Lower leg skin (tissue), 4 donors: ENCODE data around the gene OR10C1. TPM values are rescaled to one million over a fixed set of nuclear protein-coding genes. Genes with fewer than 3 reads are reported as not detected.

Source experiments
- DNase-seq, 2 donors: peaks; one replicate each; pipeline ENCODE4 v3.0.0-alpha.2; 2019; ENCODE audit warnings: low spot score in 2 of 2
- H3K4me3 ChIP-seq: fragments of 200-600 bp; sonication (generic); 2 replicates; pipeline ENCODE4 v1.5.1; 2017; ENCODE audit warnings: mild to moderate bottlenecking, low read depth; ENCODE audit not compliant: poor library complexity, severe bottlenecking
- POLR2A ChIP-seq, 2 donors: fragments of 450-650 bp; IDR thresholded peaks; one replicate each; pipeline ENCODE4 v1.6.1; 2016 to 2017; ENCODE audit warnings: antibody characterized with exemption in 2 of 2, mild to moderate bottlenecking in 1 of 2, moderate library complexity in 1 of 2
- WGBS, 2 donors: methylation state at CpG; one replicate each; pipeline ENCODE4 v1.1.5; 2018; 5-methylcytosine and 5-hydroxymethylcytosine counted together
- intact Hi-C: fragments of 100-400 bp; cut with DNase I; formaldehyde crosslinking; loops from one replicate; pipeline ENCODE4 v1.15.0; 2023; ENCODE audit warnings: low total_unique reads
- total RNA-seq, 4 donors: library from RNA; depleted of rRNA; stranded (reverse); fragments of >200 nt; gene quantifications; one replicate each; pipeline ENCODE4 v1.1.0, GENCODE V29; 2016
- TF ChIP-seq, protein P1 (sequence below), 3 donors: fragments of 450-650 bp; IDR thresholded peaks; one replicate each; pipeline ENCODE4 v1.5.1; 2016; ENCODE audit warnings: antibody characterized with exemption in 3 of 3, mild to moderate bottlenecking in 3 of 3, moderate library complexity in 2 of 3

The OR10C1 gene, protein sequence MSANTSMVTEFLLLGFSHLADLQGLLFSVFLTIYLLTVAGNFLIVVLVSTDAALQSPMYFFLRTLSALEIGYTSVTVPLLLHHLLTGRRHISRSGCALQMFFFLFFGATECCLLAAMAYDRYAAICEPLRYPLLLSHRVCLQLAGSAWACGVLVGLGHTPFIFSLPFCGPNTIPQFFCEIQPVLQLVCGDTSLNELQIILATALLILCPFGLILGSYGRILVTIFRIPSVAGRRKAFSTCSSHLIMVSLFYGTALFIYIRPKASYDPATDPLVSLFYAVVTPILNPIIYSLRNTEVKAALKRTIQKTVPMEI
- not detected for total RNA-seq

DNA sequence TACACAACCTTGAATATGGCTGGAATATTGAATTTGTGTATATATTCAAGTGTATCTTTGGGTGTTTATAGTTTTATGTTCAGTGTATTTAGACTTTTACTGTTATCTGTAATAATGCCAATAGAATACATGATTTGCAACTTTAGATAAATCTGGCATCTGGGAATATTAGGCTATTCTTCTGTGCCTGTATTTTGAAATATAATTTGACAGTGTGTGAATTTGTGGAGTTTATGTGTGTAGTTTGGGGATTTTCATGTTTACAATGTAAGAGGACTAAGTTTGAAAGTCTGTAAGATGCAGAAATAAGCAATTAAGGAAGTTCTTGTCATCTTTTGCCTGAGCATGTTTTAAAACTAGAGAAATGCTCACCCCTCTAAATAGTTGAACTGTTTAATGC, at the start of gene OR10C1:
OR10C1 (plus strand) TSS at position 301 of the 400 bp plus-strand sequence. CDS start 710 bp downstream, outside the sequence.
- DNase-seq: no peak
- no peak for TF ChIP-seq POLR2A (IDR thresholded peaks at IDR 0.05)
- TF ChIP-seq, protein P1, sequence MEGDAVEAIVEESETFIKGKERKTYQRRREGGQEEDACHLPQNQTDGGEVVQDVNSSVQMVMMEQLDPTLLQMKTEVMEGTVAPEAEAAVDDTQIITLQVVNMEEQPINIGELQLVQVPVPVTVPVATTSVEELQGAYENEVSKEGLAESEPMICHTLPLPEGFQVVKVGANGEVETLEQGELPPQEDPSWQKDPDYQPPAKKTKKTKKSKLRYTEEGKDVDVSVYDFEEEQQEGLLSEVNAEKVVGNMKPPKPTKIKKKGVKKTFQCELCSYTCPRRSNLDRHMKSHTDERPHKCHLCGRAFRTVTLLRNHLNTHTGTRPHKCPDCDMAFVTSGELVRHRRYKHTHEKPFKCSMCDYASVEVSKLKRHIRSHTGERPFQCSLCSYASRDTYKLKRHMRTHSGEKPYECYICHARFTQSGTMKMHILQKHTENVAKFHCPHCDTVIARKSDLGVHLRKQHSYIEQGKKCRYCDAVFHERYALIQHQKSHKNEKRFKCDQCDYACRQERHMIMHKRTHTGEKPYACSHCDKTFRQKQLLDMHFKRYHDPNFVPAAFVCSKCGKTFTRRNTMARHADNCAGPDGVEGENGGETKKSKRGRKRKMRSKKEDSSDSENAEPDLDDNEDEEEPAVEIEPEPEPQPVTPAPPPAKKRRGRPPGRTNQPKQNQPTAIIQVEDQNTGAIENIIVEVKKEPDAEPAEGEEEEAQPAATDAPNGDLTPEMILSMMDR (IDR thresholded peaks at IDR 0.05): no peak
- intact Hi-C loops: no loop called here
- H3K4me3 ChIP-seq: no peak within 1 kb of the TSS

DNA sequence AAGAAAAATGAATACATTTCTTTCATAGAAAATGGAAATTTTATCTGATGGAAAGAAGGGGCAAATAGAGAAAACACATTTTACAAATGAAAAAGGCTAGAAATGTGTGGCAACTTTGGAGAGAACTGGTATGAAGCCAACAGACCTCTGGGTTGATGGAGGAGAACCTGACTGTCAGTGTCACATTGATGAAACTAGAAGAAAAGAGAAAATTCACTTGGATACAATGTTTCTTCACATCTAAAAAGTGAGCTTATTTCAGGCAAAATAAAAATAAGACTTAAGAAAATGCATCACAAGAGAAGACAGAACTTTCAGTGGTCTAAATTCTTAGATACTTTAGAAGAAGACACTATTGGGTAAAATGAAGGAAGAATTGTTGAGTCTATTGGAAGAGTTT, 43.8 kb upstream of the OR10C1 start, which contains the start of gene OR12D2:
OR12D2 (plus strand) TSS at position 301 of the 400 bp plus-strand sequence. CDS start 1,069 bp downstream, outside the sequence.
- no peak within 1 kb of the TSS for H3K4me3 ChIP-seq
- TF ChIP-seq, protein P1 (IDR thresholded peaks at IDR 0.05): no peak
- no peak for TF ChIP-seq POLR2A (IDR thresholded peaks at IDR 0.05)
- DNase-seq: no peak
- intact Hi-C loops: no loop called here

DNA sequence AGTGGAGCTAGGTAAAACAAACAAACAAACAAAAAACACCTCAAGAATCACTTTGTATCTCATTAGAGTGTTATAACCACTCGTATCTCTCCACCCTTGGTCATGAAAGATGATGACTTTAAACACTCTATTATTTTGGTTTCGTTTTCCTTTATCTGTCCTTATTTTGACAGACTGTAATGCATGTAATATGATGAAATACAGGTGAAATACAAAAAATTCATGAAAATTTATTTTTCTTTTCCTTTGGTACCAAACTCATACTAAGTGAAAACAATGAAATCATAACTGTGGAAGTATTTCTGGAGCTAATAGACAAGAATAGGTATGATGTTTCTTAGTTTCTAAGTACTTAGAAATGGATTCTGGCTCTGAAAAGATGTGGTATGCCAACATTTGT, 39.6 kb upstream of the OR10C1 start:
- intact Hi-C loops: no loop called here
- 76 to 79% methylated on average over 2 of the region's 2 CpGs for WGBS, 2 donors
- DNase-seq: no peak
- TF ChIP-seq POLR2A (IDR thresholded peaks at IDR 0.05): no peak
- TF ChIP-seq, protein P1 (IDR thresholded peaks at IDR 0.05): no peak
- H3K4me3 ChIP-seq: no peak overlapping the region

GRCh38 chr6:29403801-29404200, 35.3 kb upstream of the OR10C1 start:
- TF ChIP-seq, protein P1 (IDR thresholded peaks at IDR 0.05): no peak
- TF ChIP-seq POLR2A (IDR thresholded peaks at IDR 0.05): no peak
- DNase-seq: no peak
- no peak overlapping the region for H3K4me3 ChIP-seq
- WGBS, 2 donors: 39 to 96% methylated on average over 1 of the region's 1 CpG
- intact Hi-C loops: no loop called here

- TF ChIP-seq POLR2A (IDR thresholded peaks at IDR 0.05): no peak
- TF ChIP-seq, protein P1 (IDR thresholded peaks at IDR 0.05): no peak
- no peak for DNase-seq
- intact Hi-C loops: no loop called here
- no peak within 1 kb of the TSS for H3K4me3 ChIP-seq
Measured at GRCh38 chr6:29414588-29414987, 24.5 kb upstream of the OR10C1 start, which contains the start of gene OR12D1. OR12D1 (plus strand) TSS chr6:29414928.

DNA sequence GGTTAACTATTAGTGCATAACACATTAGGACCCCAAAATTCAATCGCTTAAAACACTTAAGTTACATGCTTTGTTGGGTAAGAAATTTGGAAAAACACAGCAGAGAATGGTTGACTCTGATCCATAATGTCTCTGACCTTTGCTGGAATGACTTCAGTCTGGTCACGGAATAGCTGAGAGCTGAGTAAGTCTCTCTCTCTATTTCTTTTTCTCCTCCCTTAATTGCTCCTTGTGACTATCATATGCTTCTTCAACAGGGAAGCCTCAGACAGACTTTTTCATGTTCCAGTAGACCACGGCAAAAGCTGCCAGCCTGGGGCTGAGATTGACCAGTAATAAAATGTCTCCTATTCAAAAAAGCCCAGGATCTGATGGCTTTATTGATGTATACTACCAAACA, 19.6 kb upstream of the OR10C1 start:
- 65 to 70% methylated on average over 3 of the region's 3 CpGs for WGBS, 2 donors
- TF ChIP-seq POLR2A (IDR thresholded peaks at IDR 0.05): no peak
- TF ChIP-seq, protein P1 (IDR thresholded peaks at IDR 0.05): no peak
- no peak for DNase-seq
- no peak overlapping the region for H3K4me3 ChIP-seq
- intact Hi-C loops: no loop called here
